HepG2 (cell line): ENCODE data around the gene ZCCHC7. TPM values are rescaled to one million over a fixed set of nuclear protein-coding genes. Genes with fewer than 3 reads are reported as not detected.

Experiments used
- ATAC-seq: fragments of 200-7000 bp; cut with Tn5 transposase; 3 replicates; pipeline ENCODE4 v1.9.1; 2020; ENCODE audit warnings: mild to moderate bottlenecking, moderate library complexity
- BruUV-seq: library from RNA; stranded (reverse); fragments of 400-500 nt; replicated peaks from 2 replicates; lab custom pipeline; 2021; lab: Mats Ljungman, UMichigan
- CTCF ChIA-PET: fragments of 300-600 bp; formaldehyde crosslinking; extraction: SDS; loops from one replicate; lab custom pipeline; 2021; ENCODE audit warnings: low total read pairs, inconsistent platforms, low intra/inter-chr PET ratio; lab: Yijun Ruan, JAX
- POLR2A ChIA-PET: fragments of 350-600 bp; sonication (Branson Sonifier 250); formaldehyde crosslinking; loops from one replicate; lab custom pipeline; 2020; ENCODE audit warnings: antibody characterized with exemption, inconsistent platforms; lab: Yijun Ruan, JAX
- DNase-seq: peaks from one replicate; pipeline ENCODE4 v3.0.0-alpha.2; 2015; ENCODE audit warnings: low spot score
- FAIRE-seq: peaks from 3 replicates; lab custom pipeline; 2011; peaks lifted over from hg19 to GRCh38; lab: Jason Lieb, UNC
- H2AFZ ChIP-seq: one replicate; pipeline ENCODE4 v1.6.1; 2011; ENCODE audit warnings: low read length, inconsistent platforms
- H3K27ac ChIP-seq: fragments of 300-600 bp; 3 replicates; pipeline ENCODE4 v1.8.0; 2011; ENCODE audit warnings: mixed run types, mild to moderate bottlenecking, mixed read lengths, low read length, inconsistent platforms; ENCODE audit not compliant: insufficient read depth; ENCODE audit errors: extremely low read length
- H3K27me3 ChIP-seq, 2 experiments: fragments of 200-600 bp in 1 of 2; 2 replicates in 1 of 2; 3 replicates in 1 of 2; pipeline versions ENCODE4 v1.6.0 to v1.8.0; 2011; ENCODE audit warnings: low read length in 2 of 2, mild to moderate bottlenecking in 2 of 2, moderate library complexity in 2 of 2, inconsistent platforms in 1 of 2; ENCODE audit not compliant: insufficient read depth in 2 of 2, control insufficient read depth in 1 of 2
- H3K36me3 ChIP-seq, 2 experiments: fragments of 200-600 bp in 1 of 2; replicated peaks in 1 of 2; 2 replicates in 1 of 2; 3 replicates in 1 of 2; pipeline versions ENCODE4 v1.5.1 to v1.8.0; 2011; ENCODE audit warnings: low read length in 2 of 2, inconsistent platforms in 1 of 2; ENCODE audit not compliant: insufficient read depth in 2 of 2, control insufficient read depth in 1 of 2
- H3K4me1 ChIP-seq: 2 replicates; pipeline ENCODE4 v1.5.1; 2012; ENCODE audit warnings: low read length, inconsistent platforms; ENCODE audit not compliant: insufficient read depth
- H3K4me2 ChIP-seq: 2 replicates; pipeline ENCODE4 v1.6.0; 2011; ENCODE audit warnings: low read depth, low read length, inconsistent platforms
- H3K4me3 ChIP-seq, 3 experiments: fragments of 200-600 bp in 1 of 3; sonication (generic), shearing (Covaris generic) in 1 of 3; replicated peaks in 1 of 3; 2 replicates each; pipeline ENCODE4 v1.5.1; 2011 to 2016; ENCODE audit warnings: low read length in 3 of 3, inconsistent platforms in 2 of 3, low read depth in 2 of 3, mild to moderate bottlenecking in 2 of 3, control low read depth in 1 of 3, mixed read lengths in 1 of 3; ENCODE audit not compliant: insufficient read depth in 1 of 3
- H3K79me2 ChIP-seq: one replicate; pipeline ENCODE4 v1.6.1; 2011; ENCODE audit warnings: low read length, inconsistent platforms; ENCODE audit not compliant: insufficient read depth
- H3K9ac ChIP-seq: 2 replicates; pipeline ENCODE4 v1.6.0; 2011; ENCODE audit warnings: mild to moderate bottlenecking, low read depth, low read length, inconsistent platforms; ENCODE audit not compliant: insufficient read depth
- H3K9me3 ChIP-seq: 2 replicates; pipeline ENCODE4 v1.5.1; 2012; ENCODE audit warnings: mild to moderate bottlenecking, low read length
- H4K20me1 ChIP-seq: 2 replicates; pipeline ENCODE4 v1.6.0; 2011; ENCODE audit warnings: inconsistent platforms, mild to moderate bottlenecking, low read length, moderate library complexity; ENCODE audit not compliant: insufficient read depth
- ATF1 ChIP-seq: IDR thresholded peaks from 2 replicates; pipeline ENCODE4 v1.6.1; 2016; ENCODE audit warnings: mild to moderate bottlenecking, control low read depth
- CBFB ChIP-seq: sonication (generic); formaldehyde crosslinking; IDR thresholded peaks from 2 replicates; pipeline ENCODE4 v1.4.0; 2020; ENCODE audit warnings: missing genetic modification reagents
- MAFF ChIP-seq: IDR thresholded peaks from 2 replicates; pipeline ENCODE4 v1.6.1; 2011; ENCODE audit warnings: low read depth, low read length, improper control_type of control experiment
- MEIS2 ChIP-seq: sonication (generic); formaldehyde crosslinking; IDR thresholded peaks from 2 replicates; pipeline ENCODE4 v1.9.0; 2021; ENCODE audit warnings: mild to moderate bottlenecking, missing genetic modification reagents
- PPARG ChIP-seq: conservative IDR thresholded peaks from 2 replicates; pipeline ENCODE4 v1.6.1; 2016; ENCODE audit warnings: missing biosample characterization, missing genetic modification reagents
- SIN3A ChIP-seq: IDR thresholded peaks from 2 replicates; pipeline ENCODE4 v1.6.1; 2011; ENCODE audit warnings: low read depth, mild to moderate bottlenecking, control low read depth, low read length, borderline replicate concordance
- SMAD1 ChIP-seq: sonication (generic); formaldehyde crosslinking; IDR thresholded peaks from 2 replicates; pipeline ENCODE4 v1.4.0; 2020; ENCODE audit warnings: missing genetic modification reagents, low read depth, mild to moderate bottlenecking, borderline replicate concordance
- TRIM22 ChIP-seq: fragments of 450-650 bp; IDR thresholded peaks from 2 replicates; pipeline ENCODE4 v1.6.1; 2017
- ZNF362 ChIP-seq: sonication (generic); formaldehyde crosslinking; IDR thresholded peaks from 2 replicates; pipeline ENCODE4 v1.4.0; 2020; ENCODE audit warnings: missing genetic modification reagents, mild to moderate bottlenecking, borderline replicate concordance
- WGBS: methylation state at CpG from one replicate; pipeline ENCODE4 v1.1.6; 2017; ENCODE audit warnings: low lambda C conversion rate; 5-methylcytosine and 5-hydroxymethylcytosine counted together
- in situ Hi-C: cut with HindIII; loops from 2 replicates; pipeline ENCODE4 v1.10.0; 2017; ENCODE audit warnings: low pct_unique_long_range_greater_than_20kb; ENCODE audit not compliant: extremely low pct_ligation_motif_present
- intact Hi-C: fragments of 100-400 bp; cut with micrococcal nuclease; formaldehyde crosslinking; loops from one replicate; pipeline ENCODE4 v1.10.0; 2022; ENCODE audit not compliant: unreplicated experiment
- polyA plus RNA-seq, 8 experiments: library from polyadenylated mRNA; depleted of rRNA in 3 of 8; stranded (reverse) in 7 of 8; unstranded in 1 of 8; fragments of >200 nt; fragmentation: Illumina TruSeq in 4 of 8; extraction: Trizol in 4 of 8; gene quantifications; 2 replicates each; pipeline versions ENCODE4 v1.2.1 to v1.2.3, GENCODE V29; 2011 to 2016; ENCODE audit warnings: low read depth in 4 of 8, missing spikeins in 1 of 8, mixed read lengths in 1 of 8; ENCODE audit not compliant: insufficient read depth in 1 of 8
- total RNA-seq, 5 experiments: library from RNA; depleted of rRNA; stranded (reverse); fragments of >200 nt; fragmentation: Illumina TruSeq; extraction: Trizol; gene quantifications; 2 replicates each; pipeline ENCODE4 v1.2.3, GENCODE V29; 2016; ENCODE audit warnings: low read depth in 1 of 5

ZCCHC7 gene
- total and polyA plus RNA-seq, 2 of the 13 experiments (the other 11 are each of a cell fraction or from before 2014, with no cell fraction given): 13.6 to 19.3 TPM

DNA sequence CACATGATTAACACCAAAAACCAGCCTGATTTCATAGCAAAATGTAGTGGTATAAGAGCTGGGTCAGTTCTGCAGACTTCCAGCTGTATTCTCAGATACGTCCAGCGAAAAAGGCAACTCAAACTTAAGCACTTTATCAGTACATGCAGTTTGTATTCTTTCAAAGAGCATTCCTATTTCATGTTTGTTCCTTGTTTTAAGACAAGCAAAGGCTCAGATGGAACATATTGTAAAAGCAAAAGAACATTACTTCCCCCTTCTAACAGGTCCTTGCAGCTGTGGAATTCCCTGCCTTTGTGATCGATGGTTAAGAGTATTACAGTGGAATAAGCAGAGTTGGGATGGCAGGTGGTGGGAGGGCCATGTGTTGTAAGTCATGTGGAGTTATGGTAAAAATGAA lies 215.8 kb downstream of the ZCCHC7 start:
- ChIA-PET POLR2A (no interaction called here), CTCF (no interaction called here)
- H3K9ac ChIP-seq: no peak overlapping the region
- H3K4me2 ChIP-seq: no peak overlapping the region
- H3K79me2 ChIP-seq: no peaks in the 10 kb centered on the region
- 100% methylated on average over 3 of the region's 3 CpGs for WGBS
- FAIRE-seq (no peak), DNase-seq (no peak), ATAC-seq (no peak)
- TF ChIP-seq CBFB (CRISPR knock-in tag) (no peak), MAFF (no peak), MEIS2 (CRISPR knock-in tag) (no peak), SIN3A (no peak), ZNF362 (CRISPR knock-in tag) (no peak), PPARG (CRISPR knock-in tag) (no peak)
- H3K4me3 ChIP-seq: no peak overlapping the region
- peaks cover 18% of the 10 kb centered on the region for H3K4me1 ChIP-seq
- H3K27ac ChIP-seq: no peak overlapping the region
- in situ Hi-C loops: no loop called here
- no peaks in the 10 kb centered on the region for H3K27me3 ChIP-seq
- BruUV-seq: no TSS peak
- no peak overlapping the region for H2AFZ ChIP-seq
- H3K36me3 ChIP-seq: no peaks in the 10 kb centered on the region
- intact Hi-C loops: no loop called here
- H4K20me1 ChIP-seq: no peaks in the 10 kb centered on the region; the same call in 1 of the 2 replicates
- H3K9me3 ChIP-seq: no peaks in the 10 kb centered on the region

- Histone ChIP-seq H3K4me1 (peaks cover 18% of the 10 kb centered on the region), H3K9ac (no peak overlapping the region), H3K4me3 (no peak overlapping the region), H3K27ac (no peak overlapping the region), H4K20me1 (no peaks in the 10 kb centered on the region; the same call in 1 of the 2 replicates), H3K36me3 (no peaks in the 10 kb centered on the region), H3K9me3 (no peaks in the 10 kb centered on the region), H3K27me3 (no peaks in the 10 kb centered on the region), H2AFZ (no peak overlapping the region), H3K4me2 (no peak overlapping the region), H3K79me2 (no peaks in the 10 kb centered on the region)
- CTCF ChIA-PET: no interaction called here
- TF ChIP-seq ATF1 (CRISPR knock-in tag): no peak
- no peak for TF ChIP-seq SMAD1 (CRISPR knock-in tag)
- no peak for TF ChIP-seq TRIM22
- intact Hi-C loops: no loop called here
- BruUV-seq: no TSS peak
- POLR2A ChIA-PET: no interaction called here
- in situ Hi-C loops: no loop called here
- WGBS: 90% methylated on average over 7 of the region's 7 CpGs
- FAIRE-seq: no peak
- DNase-seq: no peak
- ATAC-seq: no peak
Observed at GRCh38 chr9:37337301-37337890, 217.0 kb downstream of the ZCCHC7 start.
